Measurements from ENCODE around the gene COX5A.

Gene COX5A

GRCh38 chr15:74937590-74938371, at the start of gene COX5A:
Gene COX5A, minus strand, starts transcription at chr15:74938073. Its CDS starts 59 bp downstream, at chr15:74938014.
- peak; percentile 95 for DNase-seq (ENCODE audit: low spot score)

GRCh38 chr15:74983725-74984231, 45.9 kb upstream of the COX5A start:
- DNase-seq (ENCODE audit: low spot score) = no peak

- no peak for DNase-seq (ENCODE audit: low spot score)
Measured at GRCh38 chr15:74982183-74982582, 44.3 kb upstream of the COX5A start.

DNA sequence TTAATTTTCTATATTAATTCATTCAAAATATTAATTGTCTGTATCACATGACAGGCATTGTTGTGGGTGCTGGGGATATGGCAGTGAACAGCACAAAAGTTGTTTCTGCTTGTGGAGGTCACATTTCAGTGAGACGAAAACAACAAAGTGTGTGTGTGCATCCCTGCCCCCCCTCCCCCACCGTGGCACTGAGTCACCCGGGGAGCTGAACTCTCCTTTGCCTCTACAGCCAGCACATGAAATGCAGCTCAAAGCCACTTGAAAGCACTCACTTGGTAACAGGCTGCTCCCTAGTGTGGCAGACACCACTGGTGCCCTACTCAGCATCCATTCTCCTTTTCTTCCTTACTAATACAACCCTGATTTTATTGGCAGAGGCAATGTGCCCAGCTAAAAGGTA, 40.6 kb upstream of the COX5A start:
- DNase-seq (ENCODE audit: low spot score) = peak; percentile 56

GRCh38 chr15:74978077-74978476, 40.2 kb upstream of the COX5A start:
- DNase-seq (ENCODE audit: low spot score) = no peak

DNA sequence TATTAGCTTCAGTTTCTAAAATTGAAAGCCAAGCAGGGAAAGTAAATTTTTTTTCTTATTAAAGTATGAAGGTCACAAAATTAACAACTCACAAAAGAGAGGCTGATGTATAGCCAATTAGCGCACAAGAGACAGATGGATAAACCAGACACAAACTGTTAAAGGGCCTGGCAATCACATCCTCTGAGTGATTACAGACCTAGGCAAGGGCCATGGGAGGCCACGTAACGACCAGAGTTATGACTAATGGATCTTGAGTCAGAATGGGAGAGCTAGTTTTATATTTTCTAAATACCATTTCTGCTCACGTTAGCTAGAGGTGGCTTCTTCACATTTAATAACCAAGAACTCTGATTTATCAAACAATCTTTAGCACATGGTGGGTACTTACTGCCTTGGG, 39.7 kb upstream of the COX5A start:
- no peak for DNase-seq (ENCODE audit: low spot score)

DNA sequence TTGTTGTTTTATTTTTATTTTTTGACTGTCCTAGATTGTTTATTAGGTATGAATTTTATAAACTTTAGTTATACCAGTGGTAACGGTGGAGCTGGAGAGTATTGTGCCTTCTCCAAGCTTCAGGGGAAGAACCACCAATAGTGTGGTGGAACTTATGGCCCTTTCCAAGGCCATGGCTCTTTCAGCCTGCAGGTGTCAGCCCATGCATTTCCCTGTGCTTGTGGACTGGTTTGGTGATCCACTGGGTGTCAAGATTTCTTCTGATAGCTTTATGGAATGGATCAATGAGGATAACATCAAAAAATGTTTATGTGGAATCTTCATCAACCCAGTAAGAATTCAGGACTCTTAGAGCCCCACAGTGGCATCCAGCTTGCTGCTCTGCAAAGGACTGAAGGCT, 38.3 kb upstream of the COX5A start:
- no peak for DNase-seq (ENCODE audit: low spot score)

GRCh38 chr15:74967670-74968069, 29.8 kb upstream of the COX5A start:
- DNase-seq (ENCODE audit: low spot score) = no peak

GRCh38 chr15:74964794-74965193, 26.9 kb upstream of the COX5A start:
- no peak for DNase-seq (ENCODE audit: low spot score)

DNA sequence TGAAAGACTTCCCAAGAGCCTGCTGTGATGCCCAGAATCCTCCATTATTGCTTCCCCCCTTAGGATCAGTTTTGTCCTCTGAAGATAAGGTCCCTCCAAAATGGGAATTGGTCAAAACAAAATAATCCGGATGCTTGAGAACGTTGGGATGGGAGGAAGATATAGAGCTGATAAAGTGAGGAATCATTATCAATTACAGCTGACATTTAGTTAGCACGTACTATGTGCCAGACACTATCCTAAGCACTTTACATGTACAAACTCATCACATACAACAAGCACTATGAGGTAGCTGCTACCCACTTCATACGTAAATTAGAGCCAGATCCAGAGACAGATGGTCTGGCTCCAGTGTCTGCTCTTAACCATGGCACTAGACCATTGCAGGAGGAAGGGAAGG, 25.3 kb upstream of the COX5A start:
- DNase-seq (ENCODE audit: low spot score) = no peak

- DNase-seq (ENCODE audit: low spot score) = no peak
Measured at GRCh38 chr15:74962671-74963070, 24.8 kb upstream of the COX5A start.

GRCh38 chr15:74962219-74962618, 24.3 kb upstream of the COX5A start:
- no peak for DNase-seq (ENCODE audit: low spot score)

DNA sequence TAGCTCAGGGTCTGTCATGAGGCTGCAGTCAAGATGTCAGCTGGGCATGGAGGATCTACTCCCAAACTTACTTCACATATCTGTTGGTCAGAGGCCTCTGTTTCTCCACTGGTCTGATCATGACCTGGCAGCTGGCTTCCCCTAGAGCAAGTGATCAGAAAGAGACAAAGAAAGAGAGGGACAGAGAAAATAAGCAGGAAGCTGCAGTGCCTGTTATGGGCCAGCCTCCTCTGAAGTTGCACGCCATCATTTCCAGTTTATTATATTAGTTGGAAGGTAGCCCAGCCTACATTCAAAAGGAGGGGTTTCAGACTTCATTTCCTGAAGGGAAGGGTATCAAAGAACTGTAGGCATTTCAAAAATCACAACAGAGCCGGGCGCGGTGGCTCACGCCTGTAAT, 23.7 kb upstream of the COX5A start:
- DNase-seq (ENCODE audit: low spot score) = no peak

DNA sequence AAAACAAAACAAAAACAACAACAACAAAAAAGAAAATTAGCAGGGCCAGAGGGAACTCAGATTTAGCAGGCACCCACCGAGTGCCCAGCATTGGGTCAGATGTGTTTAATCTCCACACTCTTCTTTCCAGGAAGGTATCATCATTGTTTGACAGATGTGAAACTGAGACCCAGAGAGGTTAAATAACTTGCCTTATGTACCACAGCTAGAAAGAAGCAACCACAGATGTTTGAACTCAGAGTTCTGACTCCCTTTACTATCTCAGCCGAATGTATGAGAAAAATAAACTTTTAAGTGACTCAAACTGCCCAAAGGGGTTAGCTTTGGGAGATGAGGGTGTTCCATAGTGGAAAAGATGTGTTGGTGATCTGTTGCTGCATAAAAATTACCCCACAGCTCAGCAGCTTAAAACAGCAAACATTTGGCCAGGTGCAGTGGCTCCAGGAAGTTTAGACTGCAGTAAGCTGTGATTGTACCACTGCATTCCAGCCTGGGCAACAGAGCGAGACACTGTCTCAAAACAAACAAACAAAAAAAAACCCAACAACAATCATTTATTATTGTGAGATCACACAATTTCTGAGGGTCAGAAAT, 23.2 kb upstream of the COX5A start:
- no peak for DNase-seq (ENCODE audit: low spot score)

- no peak for DNase-seq (ENCODE audit: low spot score)
Measured at GRCh38 chr15:74960286-74960685, 22.4 kb upstream of the COX5A start.

DNA sequence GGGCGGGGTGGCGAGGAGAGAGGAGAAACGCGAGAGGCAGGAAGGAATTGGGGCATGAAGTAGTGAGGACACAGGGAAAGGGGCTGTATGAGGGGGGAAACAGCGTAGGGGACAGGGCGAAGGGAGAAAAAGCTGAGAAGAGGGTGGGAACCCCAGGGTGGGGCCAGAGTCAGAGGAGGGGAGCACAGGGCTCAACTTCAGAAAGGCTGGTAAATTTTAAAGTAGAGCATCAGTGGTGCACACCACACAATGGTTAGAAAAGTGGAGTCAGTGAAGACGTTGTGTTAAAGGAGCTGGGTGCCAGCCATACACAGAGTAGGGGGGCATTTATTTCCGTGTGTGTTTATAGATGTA, 21.7 kb upstream of the COX5A start:
- no peak for DNase-seq (ENCODE audit: low spot score)

DNA sequence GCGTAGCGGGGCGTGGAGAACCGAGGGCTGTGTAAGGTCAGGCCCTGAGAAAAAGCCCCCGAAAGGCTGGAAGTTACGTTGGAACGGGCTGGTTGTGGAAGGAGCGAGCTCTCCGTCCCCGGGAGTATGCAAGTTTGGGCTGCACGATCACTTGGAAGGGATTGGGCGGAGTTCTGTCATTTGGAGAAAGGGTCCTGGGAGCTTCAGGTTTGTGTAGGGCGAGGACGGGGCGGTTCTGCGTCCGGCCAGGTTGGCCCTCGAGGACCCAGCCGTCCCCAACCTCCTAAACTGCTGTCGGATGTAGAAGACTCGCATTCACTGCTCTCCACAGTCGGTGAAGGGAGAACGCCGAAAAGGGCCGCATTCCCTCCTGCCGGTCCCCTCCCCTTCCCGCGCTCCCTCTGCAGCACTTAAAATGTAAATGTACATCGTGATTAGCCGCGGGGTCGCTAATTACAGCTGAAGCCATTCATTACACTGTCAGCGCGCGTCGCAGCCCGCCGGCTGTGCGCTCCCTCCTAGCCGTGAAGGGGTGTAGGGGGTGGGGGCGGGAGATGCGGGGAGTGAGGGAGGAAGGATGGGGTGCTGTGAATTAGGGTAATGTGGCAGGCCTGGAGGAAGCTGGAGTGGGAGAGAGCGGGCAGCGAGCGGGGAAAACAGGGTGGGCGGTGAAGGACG, 21.2 kb upstream of the COX5A start:
- no peak for DNase-seq (ENCODE audit: low spot score)

- DNase-seq (ENCODE audit: low spot score) = no peak
Measured at GRCh38 chr15:74958320-74958907, 20.5 kb upstream of the COX5A start.

DNA sequence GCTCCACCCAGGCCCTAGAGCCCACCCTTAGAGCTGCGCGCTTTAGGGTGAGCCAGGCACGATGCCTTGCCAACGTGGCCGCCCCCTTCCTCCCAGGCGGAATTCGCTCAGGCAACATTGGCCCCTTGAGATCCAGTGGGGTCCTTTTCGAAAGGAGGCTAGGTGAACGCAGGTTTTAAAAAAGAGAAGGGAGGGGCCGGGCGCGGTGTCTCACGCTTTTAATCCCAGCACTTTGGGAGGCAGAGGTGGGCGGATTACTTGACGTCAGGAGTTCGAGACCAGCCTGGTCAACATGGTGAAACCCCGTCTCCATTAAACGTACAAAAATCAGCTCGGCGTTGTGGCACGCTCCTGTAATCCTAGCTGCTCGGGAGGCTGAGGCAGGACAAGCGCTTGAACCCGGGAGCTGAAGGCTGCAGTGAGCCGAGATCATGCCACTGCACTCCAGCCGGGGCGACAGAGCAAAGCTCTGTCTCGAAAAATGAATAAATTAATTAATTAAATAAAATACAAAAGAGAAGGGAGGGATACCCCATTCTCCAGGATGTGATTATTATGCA, 19.7 kb upstream of the COX5A start:
- DNase-seq (ENCODE audit: low spot score) = no peak

GRCh38 chr15:74956648-74957475, 19.0 kb upstream of the COX5A start, which contains the start of gene RPP25:
Gene RPP25, minus strand, starts transcription at chr15:74956772. Its CDS starts 189 bp downstream, at chr15:74956583.
- peak; percentile 72 for DNase-seq (ENCODE audit: low spot score)
